ENCODE data around the gene EFCAB5. TPM values are rescaled to one million over a fixed set of nuclear protein-coding genes. Genes with fewer than 3 reads are reported as not detected.

The EFCAB5 gene
- total and polyA plus RNA-seq, 2 of the 8 experiments (the other 6 are each of a cell fraction or from before 2014, with no cell fraction given), result 0.05 to 0.34 TPM

DNA sequence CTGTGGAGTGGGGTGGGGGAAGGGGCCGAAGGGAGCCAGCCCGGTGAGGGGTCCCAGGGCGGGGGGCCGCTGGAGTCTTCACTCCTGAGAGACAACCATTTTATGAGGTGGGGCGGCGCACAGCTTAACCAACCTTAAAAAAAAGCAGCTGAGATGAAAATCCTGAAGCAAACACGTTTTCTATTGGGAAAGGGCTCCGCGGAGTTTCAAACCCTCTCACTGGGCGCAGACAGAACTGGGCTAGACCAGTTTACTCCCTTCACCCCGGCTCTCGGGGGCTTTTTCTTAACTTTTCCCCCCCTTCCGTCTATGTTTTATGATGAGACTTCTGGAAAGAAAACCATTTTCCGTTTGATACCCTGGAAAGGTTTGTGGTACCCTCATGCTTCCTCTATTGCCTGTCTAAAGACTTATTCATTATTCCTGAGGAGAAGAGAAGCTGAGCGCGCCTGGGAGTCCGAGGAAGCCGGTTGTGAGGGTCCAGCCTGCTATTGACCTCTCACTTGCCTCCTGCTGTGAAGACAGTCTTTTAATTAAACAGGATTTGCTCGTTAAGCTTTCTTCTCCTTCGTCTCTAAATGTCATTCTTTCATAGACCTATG is 10.9 kb upstream of the EFCAB5 start:
- peaks cover 0 to 3% (median 0%) of the 10 kb centered on the region in 4 experiments; a peak in 1 of 7 replicates for H3K27me3 ChIP-seq (replicated peaks in 1 of 4; ENCODE audit: control insufficient read depth in 3 of 4, extremely low read depth in 1 of 4, insufficient read depth in 3 of 4, low read length in 3 of 4)
- H4K20me1 ChIP-seq (replicated peaks in 1 of 2; ENCODE audit: control insufficient read depth in 1 of 2, insufficient read depth in 2 of 2, low read length in 2 of 2), result no peaks in the 10 kb centered on the region
- no peaks in the 10 kb centered on the region for H3K36me3 ChIP-seq (ENCODE audit: control insufficient read depth in 2 of 4, insufficient read depth in 4 of 4, low read length in 3 of 4)
- POLR2A ChIA-PET (ENCODE audit: partially characterized antibody), result interaction anchor here (0.6 to 1.5 kb wide), 10 partner anchors 9 to 308 kb away, joined by 3 to 4 read pairs (median 3); partner anchors contain the start of gene CORO6
- no peak overlapping the region for H2BK15ac ChIP-seq (ENCODE audit: low read length)
- peak overlapping the region; percentile 80 to 89 for H3K4me2 ChIP-seq (ENCODE audit: insufficient read depth in 1 of 2, low read depth in 2 of 2, low read length in 2 of 2)
- H4K5ac ChIP-seq (ENCODE audit: insufficient read length, low read depth, low read length), result no peak overlapping the region
- H4K91ac ChIP-seq (replicated peaks; ENCODE audit: insufficient read length, low read length), result no peak overlapping the region
- H3K79me1 ChIP-seq (ENCODE audit: low read depth, low read length), result no peaks in the 10 kb centered on the region
- 3% methylated on average over 16 of the region's 20 CpGs; no CpG with 5 or more reads in 1 of the 2 experiments for WGBS, 2 experiments (ENCODE audit: extremely low coverage in 1 of 2, insufficient coverage in 1 of 2, insufficient read length in 1 of 2, insufficient replicate concordance in 2 of 2, low coverage in 1 of 2, low lambda C conversion rate in 2 of 2, missing lambda C conversion rate in 1 of 2)
- H3K4me3 ChIP-seq (ENCODE audit: extremely low read depth in 1 of 4, insufficient read depth in 2 of 4, low read depth in 3 of 4, low read length in 4 of 4), result peak overlapping the region; percentile 84 to 96 (median 86)
- no peak overlapping the region for H4K8ac ChIP-seq (ENCODE audit: extremely low read depth, insufficient read depth, low read length)
- peaks cover 0 to 9% (median 2%) of the 10 kb centered on the region in 4 experiments; a peak in 4 of 7 replicates for H3K4me1 ChIP-seq (replicated peaks in 1 of 4; ENCODE audit: control insufficient read depth in 3 of 4, insufficient read depth in 4 of 4, low read length in 3 of 4)
- no peak overlapping the region; a peak in 2 of 7 replicates for H3K9ac ChIP-seq (replicated peaks in 1 of 4; ENCODE audit: extremely low read depth in 1 of 4, low read depth in 3 of 4, low read length in 3 of 4)
- no peak overlapping the region for H3K14ac ChIP-seq (ENCODE audit: insufficient read length)
- H2BK20ac ChIP-seq (ENCODE audit: low read length), result no peak overlapping the region
- peaks cover 4% of the 10 kb centered on the region; the same call in 1 of the 2 replicates for H3K23me2 ChIP-seq (ENCODE audit: low read depth, low read length)
- no peak overlapping the region for H3K27ac ChIP-seq (ENCODE audit: low read depth, low read length)
- TF ChIP-seq CEBPB (IDR thresholded peaks at IDR 0.05; ENCODE audit: low read depth, low read length) (no peak), KDM4A (IDR thresholded peaks at IDR 0.05; ENCODE audit: low read depth, low read length, severe bottlenecking) (peak; percentile 7), JUN (IDR thresholded peaks at IDR 0.05; ENCODE audit: low read depth, low read length) (no peak)
- DNase-seq (ENCODE audit: low read depth in 1 of 2, low spot score in 2 of 2), result peak in 1 of 2 experiments; percentile 49
- FAIRE-seq, result no peak
- no peak overlapping the region for H3K4ac ChIP-seq (replicated peaks; ENCODE audit: insufficient read length, low read depth, low read length)
- no peaks in the 10 kb centered on the region for H3K9me3 ChIP-seq (ENCODE audit: insufficient read depth in 2 of 2, low read depth in 1 of 2, low read length in 1 of 2)
- CTCF ChIA-PET (ENCODE audit: partially characterized antibody), result interaction anchor here (0.6 to 9.7 kb wide), 45 partner anchors 9 to 359 kb away, joined by 3 to 170 read pairs (median 5); partner anchors contain the start of genes CORO6 and EFCAB5
- 0 out of 2 replicates have a peak overlapping the region, but pooled peaks have one; percentile 3 for H2AFZ ChIP-seq (ENCODE audit: low read length)
- peaks cover 0 to 28% of the 10 kb centered on the region in 2 experiments; a peak in 2 of 4 replicates for H3K79me2 ChIP-seq (ENCODE audit: control insufficient read depth in 1 of 2, insufficient read depth in 2 of 2, low read length in 2 of 2)
- no peak overlapping the region for H2AK5ac ChIP-seq (ENCODE audit: low read depth, low read length)
- no peak overlapping the region for H2BK5ac ChIP-seq (ENCODE audit: low read depth, low read length)
- no peak overlapping the region for H3K18ac ChIP-seq (ENCODE audit: extremely low read depth, low read length)
- H2BK120ac ChIP-seq (replicated peaks; ENCODE audit: low read depth, low read length), result no peak overlapping the region
- no peak overlapping the region for H2BK12ac ChIP-seq (ENCODE audit: low read depth, low read length)
- H3K56ac ChIP-seq (replicated peaks; ENCODE audit: insufficient read length, low read depth, low read length), result no peak overlapping the region
- H3K23ac ChIP-seq (ENCODE audit: insufficient read length), result no peak overlapping the region
